K562 (cell line): ENCODE data around the gene ART4. TPM values are rescaled to one million over a fixed set of nuclear protein-coding genes. Genes with fewer than 3 reads are reported as not detected.
A peak's percentile ranks its signal among the peaks of the same experiment; 100 is the strongest.

Experiments used
- BACH1 ChIP-seq: fragments of 200-800 bp; sonication (Bioruptor generic); IDR thresholded peaks from 2 replicates; pipeline ENCODE4 v1.6.1; 2016; ENCODE audit warnings: missing genetic modification characterization, missing compliant biosample characterization
- STAT5B ChIP-seq: fragments of 250-450 bp; sonication (Bioruptor Pico); IDR thresholded peaks from 2 replicates; pipeline ENCODE4 v1.8.0; 2021; ENCODE audit warnings: mild to moderate bottlenecking, inconsistent platforms
- ZBTB40 ChIP-seq, 2 experiments: fragments of 450-650 bp in 1 of 2; sonication (generic) in 1 of 2; formaldehyde crosslinking in 1 of 2; IDR thresholded peaks; 2 replicates each; pipeline versions ENCODE4 v1.7.1 to v1.9.0; 2016 to 2022; ENCODE audit warnings: inconsistent platforms in 1 of 2, mild to moderate bottlenecking in 1 of 2, missing genetic modification reagents in 1 of 2
- ZNF449 ChIP-seq: fragments of 250-450 bp; sonication (Bioruptor Pico); IDR thresholded peaks from 2 replicates; pipeline ENCODE4 v1.8.0; 2022; ENCODE audit warnings: moderate library complexity, mild to moderate bottlenecking, inconsistent platforms
- ZNF639 ChIP-seq, 2 experiments: fragments of 200-800 bp in 1 of 2; sonication (Bioruptor generic) in 1 of 2; sonication (generic) in 1 of 2; formaldehyde crosslinking in 1 of 2; IDR thresholded peaks in 1 of 2; conservative IDR thresholded peaks in 1 of 2; 2 replicates each; pipeline versions ENCODE4 v1.5.0 to v1.6.1; 2016 to 2020; ENCODE audit warnings: missing compliant biosample characterization in 1 of 2, missing genetic modification characterization in 1 of 2, missing genetic modification reagents in 1 of 2
- polyA plus RNA-seq, 8 experiments: library from polyadenylated mRNA; depleted of rRNA in 4 of 8; stranded (reverse) in 5 of 8; unstranded in 3 of 8; fragments of >200 nt; fragmentation: Nextera tagmentation in 2 of 8; fragmentation: Illumina TruSeq in 1 of 8; extraction: Ambion mirVana in 2 of 8; extraction: Trizol in 1 of 8; gene quantifications; 2 replicates each; pipeline versions ENCODE4 v1.2.1 to v1.2.3, GENCODE V29; 2011 to 2014; ENCODE audit warnings: inconsistent platforms in 1 of 8, missing spikeins in 1 of 8
- total RNA-seq, 7 experiments: library from RNA; depleted of rRNA in 6 of 7; stranded (reverse); fragments of >200 nt in 6 of 7; fragmentation: Illumina TruSeq in 2 of 7; extraction: Trizol in 2 of 7; gene quantifications; 2 replicates each; pipeline versions ENCODE4 v1.2.1 to v1.2.3, GENCODE V29; 2011 to 2021; ENCODE audit warnings: low replicate concordance in 1 of 7
- TF ChIP-seq, protein P1 (sequence below): sonication (generic); formaldehyde crosslinking; IDR thresholded peaks from 2 replicates; pipeline ENCODE4 v1.8.1; 2023; ENCODE audit warnings: missing genetic modification reagents, mild to moderate bottlenecking, borderline replicate concordance

The ART4 gene
- total and polyA plus RNA-seq, 9 of the 15 experiments (the other 6 are each of a cell fraction or from before 2014, with no cell fraction given), result 0.07 TPM; not detected in 8

GRCh38 chr12:14803011-14803829 is 40.1 kb downstream of the ART4 start, which contains the start of the genes C12orf60 and WBP11 (continued):
- TF ChIP-seq ZBTB40 (IDR thresholded peaks at IDR 0.05) (peak; percentile 92), ZBTB40 (CRISPR knock-in tag; IDR thresholded peaks at IDR 0.05) (no peak), ZNF449 (CRISPR knock-in tag) (no peak), ZNF639 (CRISPR knock-in tag; conservative IDR thresholded peaks at IDR 0.05 in 1 of 2, IDR thresholded peaks at IDR 0.05 in 1 of 2) (0 out of 4 replicates have a peak, but pooled peaks of 1 of the 2 experiments have one; percentile 18), BACH1 (tag) (no peak), STAT5B (CRISPR knock-in tag) (no peak)
- TF ChIP-seq, protein P1, sequence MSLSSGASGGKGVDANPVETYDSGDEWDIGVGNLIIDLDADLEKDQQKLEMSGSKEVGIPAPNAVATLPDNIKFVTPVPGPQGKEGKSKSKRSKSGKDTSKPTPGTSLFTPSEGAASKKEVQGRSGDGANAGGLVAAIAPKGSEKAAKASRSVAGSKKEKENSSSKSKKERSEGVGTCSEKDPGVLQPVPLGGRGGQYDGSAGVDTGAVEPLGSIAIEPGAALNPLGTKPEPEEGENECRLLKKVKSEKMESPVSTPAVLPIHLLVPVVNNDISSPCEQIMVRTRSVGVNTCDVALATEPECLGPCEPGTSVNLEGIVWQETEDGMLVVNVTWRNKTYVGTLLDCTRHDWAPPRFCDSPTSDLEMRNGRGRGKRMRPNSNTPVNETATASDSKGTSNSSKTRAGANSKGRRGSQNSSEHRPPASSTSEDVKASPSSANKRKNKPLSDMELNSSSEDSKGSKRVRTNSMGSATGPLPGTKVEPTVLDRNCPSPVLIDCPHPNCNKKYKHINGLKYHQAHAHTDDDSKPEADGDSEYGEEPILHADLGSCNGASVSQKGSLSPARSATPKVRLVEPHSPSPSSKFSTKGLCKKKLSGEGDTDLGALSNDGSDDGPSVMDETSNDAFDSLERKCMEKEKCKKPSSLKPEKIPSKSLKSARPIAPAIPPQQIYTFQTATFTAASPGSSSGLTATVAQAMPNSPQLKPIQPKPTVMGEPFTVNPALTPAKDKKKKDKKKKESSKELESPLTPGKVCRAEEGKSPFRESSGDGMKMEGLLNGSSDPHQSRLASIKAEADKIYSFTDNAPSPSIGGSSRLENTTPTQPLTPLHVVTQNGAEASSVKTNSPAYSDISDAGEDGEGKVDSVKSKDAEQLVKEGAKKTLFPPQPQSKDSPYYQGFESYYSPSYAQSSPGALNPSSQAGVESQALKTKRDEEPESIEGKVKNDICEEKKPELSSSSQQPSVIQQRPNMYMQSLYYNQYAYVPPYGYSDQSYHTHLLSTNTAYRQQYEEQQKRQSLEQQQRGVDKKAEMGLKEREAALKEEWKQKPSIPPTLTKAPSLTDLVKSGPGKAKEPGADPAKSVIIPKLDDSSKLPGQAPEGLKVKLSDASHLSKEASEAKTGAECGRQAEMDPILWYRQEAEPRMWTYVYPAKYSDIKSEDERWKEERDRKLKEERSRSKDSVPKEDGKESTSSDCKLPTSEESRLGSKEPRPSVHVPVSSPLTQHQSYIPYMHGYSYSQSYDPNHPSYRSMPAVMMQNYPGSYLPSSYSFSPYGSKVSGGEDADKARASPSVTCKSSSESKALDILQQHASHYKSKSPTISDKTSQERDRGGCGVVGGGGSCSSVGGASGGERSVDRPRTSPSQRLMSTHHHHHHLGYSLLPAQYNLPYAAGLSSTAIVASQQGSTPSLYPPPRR (CRISPR knock-in tag), result no peak
